HepG2 (cell line): Measurements from ENCODE around the gene METAP1D. TPM values are rescaled to one million over a fixed set of nuclear protein-coding genes. Genes with fewer than 3 reads are reported as not detected.

Source experiments
- ATF7 ChIP-seq, 2 experiments: fragments of 450-650 bp in 1 of 2; sonication (generic) in 1 of 2; formaldehyde crosslinking in 1 of 2; IDR thresholded peaks; 2 replicates each; pipeline versions ENCODE4 v1.4.0 to v1.6.1; 2016 to 2020; ENCODE audit warnings: antibody characterized with exemption in 1 of 2, mild to moderate bottlenecking in 1 of 2, missing genetic modification reagents in 1 of 2
- CHD4 ChIP-seq: fragments of 200-600 bp; sonication (generic); IDR thresholded peaks from 2 replicates; pipeline ENCODE4 v1.7.0; 2017; ENCODE audit warnings: mild to moderate bottlenecking, low read length, borderline replicate concordance
- MED13 ChIP-seq: sonication (generic); formaldehyde crosslinking; IDR thresholded peaks from 2 replicates; pipeline ENCODE4 v1.5.0; 2020; ENCODE audit warnings: missing genetic modification reagents
- PHB2 ChIP-seq: fragments of 450-650 bp; IDR thresholded peaks from 2 replicates; pipeline ENCODE4 v1.6.1; 2018; ENCODE audit not compliant: partially characterized antibody
- SMARCE1 ChIP-seq: fragments of 450-650 bp; IDR thresholded peaks from 2 replicates; pipeline ENCODE4 v1.6.1; 2017; ENCODE audit warnings: borderline replicate concordance
- SP5 ChIP-seq: IDR thresholded peaks from 2 replicates; pipeline ENCODE4 v1.6.1; 2016; ENCODE audit warnings: low read depth, borderline replicate concordance
- SRSF9 ChIP-seq: fragments of 200-400 bp; formaldehyde crosslinking; IDR thresholded peaks from 2 replicates; pipeline ENCODE4 v1.6.1; 2018; ENCODE audit warnings: borderline replicate concordance, mild to moderate bottlenecking, low read depth, low read length; ENCODE audit not compliant: insufficient read depth, poor library complexity, severe bottlenecking
- YY1 ChIP-seq: IDR thresholded peaks from 2 replicates; pipeline ENCODE4 v1.6.1; 2011; ENCODE audit warnings: low read length, low read depth, moderate library complexity, mild to moderate bottlenecking; ENCODE audit not compliant: insufficient read depth, insufficient replicate concordance
- ZNF354B ChIP-seq: sonication (generic); formaldehyde crosslinking; IDR thresholded peaks from 2 replicates; pipeline ENCODE4 v1.8.0; 2022; ENCODE audit warnings: mild to moderate bottlenecking, missing genetic modification reagents
- ZNF441 ChIP-seq: sonication (generic); formaldehyde crosslinking; IDR thresholded peaks from 2 replicates; pipeline ENCODE4 v1.7.0; 2021; ENCODE audit warnings: missing genetic modification reagents, borderline replicate concordance
- ZNF678 ChIP-seq: sonication (generic); formaldehyde crosslinking; IDR thresholded peaks from 2 replicates; pipeline ENCODE4 v1.4.0; 2020; ENCODE audit warnings: mild to moderate bottlenecking, missing genetic modification reagents
- ZNF768 ChIP-seq: sonication (generic); formaldehyde crosslinking; IDR thresholded peaks from 2 replicates; pipeline ENCODE4 v1.4.0; 2020; ENCODE audit warnings: missing genetic modification reagents
- ZNF850 ChIP-seq: sonication (generic); formaldehyde crosslinking; conservative IDR thresholded peaks from 2 replicates; pipeline ENCODE4 v1.9.0; 2021; ENCODE audit warnings: mild to moderate bottlenecking, missing genetic modification reagents
- polyA plus RNA-seq, 8 experiments: library from polyadenylated mRNA; depleted of rRNA in 3 of 8; stranded (reverse) in 7 of 8; unstranded in 1 of 8; fragments of >200 nt; fragmentation: Illumina TruSeq in 4 of 8; extraction: Trizol in 4 of 8; gene quantifications; 2 replicates each; pipeline versions ENCODE4 v1.2.1 to v1.2.3, GENCODE V29; 2011 to 2016; ENCODE audit warnings: low read depth in 4 of 8, missing spikeins in 1 of 8, mixed read lengths in 1 of 8; ENCODE audit not compliant: insufficient read depth in 1 of 8
- total RNA-seq, 5 experiments: library from RNA; depleted of rRNA; stranded (reverse); fragments of >200 nt; fragmentation: Illumina TruSeq; extraction: Trizol; gene quantifications; 2 replicates each; pipeline ENCODE4 v1.2.3, GENCODE V29; 2016; ENCODE audit warnings: low read depth in 1 of 5
- TF ChIP-seq, protein P1 (sequence below): sonication (generic); formaldehyde crosslinking; IDR thresholded peaks from 2 replicates; pipeline ENCODE4 v1.5.1; 2020; ENCODE audit warnings: mild to moderate bottlenecking, missing genetic modification reagents, moderate library complexity
- TF ChIP-seq, protein P2 (sequence below), 2 experiments: fragments of 450-650 bp in 1 of 2; sonication (generic) in 1 of 2; formaldehyde crosslinking in 1 of 2; IDR thresholded peaks; 2 replicates each; pipeline versions ENCODE4 v1.6.1 to v1.8.0; 2016 to 2022; ENCODE audit warnings: antibody characterized with exemption in 1 of 2, mild to moderate bottlenecking in 1 of 2, missing genetic modification reagents in 1 of 2

METAP1D gene
- total and polyA plus RNA-seq, 2 of the 13 experiments (the other 11 are each of a cell fraction or from before 2014, with no cell fraction given), result 14.7 to 21.6 TPM

DNA sequence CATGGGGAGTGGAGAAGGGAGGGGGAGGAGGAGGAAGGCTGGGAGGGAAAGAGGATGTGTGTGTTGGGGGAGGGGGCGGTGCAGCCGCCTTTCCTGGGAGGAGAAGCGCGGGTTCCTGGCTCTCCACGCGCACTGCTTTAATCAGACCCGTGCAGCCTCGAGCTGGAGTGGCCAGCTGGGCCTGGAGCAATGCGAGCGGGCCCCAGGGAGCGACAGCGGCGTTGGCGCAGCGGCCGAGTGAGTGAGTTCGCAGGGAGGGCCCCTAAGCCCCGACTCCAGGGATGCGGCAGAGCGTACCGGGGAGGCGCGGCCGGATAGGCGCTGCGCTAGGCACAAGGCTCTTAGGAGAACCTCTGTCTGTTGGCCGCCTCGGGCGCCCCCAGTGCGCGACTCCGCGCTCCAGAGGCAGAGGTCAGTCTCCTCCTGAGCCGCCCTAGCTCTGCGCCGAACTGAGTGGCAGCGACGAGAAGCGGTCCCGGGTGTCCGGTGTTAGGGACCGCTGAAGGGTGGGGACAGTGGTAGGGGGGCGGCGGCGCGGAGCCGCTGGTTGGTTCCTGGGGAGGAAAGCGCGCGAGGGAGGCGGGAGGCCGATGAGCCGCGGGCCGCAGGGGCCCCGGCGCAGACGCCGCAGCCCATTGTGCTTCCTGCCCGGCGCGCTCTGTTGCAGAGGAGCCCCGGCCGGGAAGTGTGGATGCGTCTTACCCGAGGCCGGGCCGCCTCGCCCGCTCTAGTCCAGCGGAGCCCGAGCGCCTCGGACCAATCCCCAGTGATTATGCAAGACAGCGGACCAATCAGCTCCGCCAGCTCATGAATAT is 85.1 kb downstream of the METAP1D start (continued):
- TF ChIP-seq, protein P1, sequence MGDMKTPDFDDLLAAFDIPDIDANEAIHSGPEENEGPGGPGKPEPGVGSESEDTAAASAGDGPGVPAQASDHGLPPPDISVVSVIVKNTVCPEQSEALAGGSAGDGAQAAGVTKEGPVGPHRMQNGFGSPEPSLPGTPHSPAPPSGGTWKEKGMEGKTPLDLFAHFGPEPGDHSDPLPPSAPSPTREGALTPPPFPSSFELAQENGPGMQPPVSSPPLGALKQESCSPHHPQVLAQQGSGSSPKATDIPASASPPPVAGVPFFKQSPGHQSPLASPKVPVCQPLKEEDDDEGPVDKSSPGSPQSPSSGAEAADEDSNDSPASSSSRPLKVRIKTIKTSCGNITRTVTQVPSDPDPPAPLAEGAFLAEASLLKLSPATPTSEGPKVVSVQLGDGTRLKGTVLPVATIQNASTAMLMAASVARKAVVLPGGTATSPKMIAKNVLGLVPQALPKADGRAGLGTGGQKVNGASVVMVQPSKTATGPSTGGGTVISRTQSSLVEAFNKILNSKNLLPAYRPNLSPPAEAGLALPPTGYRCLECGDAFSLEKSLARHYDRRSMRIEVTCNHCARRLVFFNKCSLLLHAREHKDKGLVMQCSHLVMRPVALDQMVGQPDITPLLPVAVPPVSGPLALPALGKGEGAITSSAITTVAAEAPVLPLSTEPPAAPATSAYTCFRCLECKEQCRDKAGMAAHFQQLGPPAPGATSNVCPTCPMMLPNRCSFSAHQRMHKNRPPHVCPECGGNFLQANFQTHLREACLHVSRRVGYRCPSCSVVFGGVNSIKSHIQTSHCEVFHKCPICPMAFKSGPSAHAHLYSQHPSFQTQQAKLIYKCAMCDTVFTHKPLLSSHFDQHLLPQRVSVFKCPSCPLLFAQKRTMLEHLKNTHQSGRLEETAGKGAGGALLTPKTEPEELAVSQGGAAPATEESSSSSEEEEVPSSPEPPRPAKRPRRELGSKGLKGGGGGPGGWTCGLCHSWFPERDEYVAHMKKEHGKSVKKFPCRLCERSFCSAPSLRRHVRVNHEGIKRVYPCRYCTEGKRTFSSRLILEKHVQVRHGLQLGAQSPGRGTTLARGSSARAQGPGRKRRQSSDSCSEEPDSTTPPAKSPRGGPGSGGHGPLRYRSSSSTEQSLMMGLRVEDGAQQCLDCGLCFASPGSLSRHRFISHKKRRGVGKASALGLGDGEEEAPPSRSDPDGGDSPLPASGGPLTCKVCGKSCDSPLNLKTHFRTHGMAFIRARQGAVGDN (CRISPR knock-in tag), result peak; percentile 88
- TF ChIP-seq CHD4 (no peak), YY1 (peak; percentile 6), SRSF9 (no peak), SMARCE1 (no peak), ZNF441 (peak; percentile 52; the same call in 1 of the 2 replicates), ZNF850 (CRISPR knock-in tag) (no peak), ATF7 (IDR thresholded peaks at IDR 0.05) (no peak), ATF7 (CRISPR knock-in tag; IDR thresholded peaks at IDR 0.05) (no peak), ZNF768 (CRISPR knock-in tag) (no peak), SP5 (CRISPR knock-in tag) (no peak), ZNF678 (CRISPR knock-in tag) (0 out of 2 replicates have a peak, but pooled peaks have one; percentile 38), MED13 (no peak), ZNF354B (CRISPR knock-in tag) (no peak), PHB2 (no peak)
- TF ChIP-seq, protein P2, sequence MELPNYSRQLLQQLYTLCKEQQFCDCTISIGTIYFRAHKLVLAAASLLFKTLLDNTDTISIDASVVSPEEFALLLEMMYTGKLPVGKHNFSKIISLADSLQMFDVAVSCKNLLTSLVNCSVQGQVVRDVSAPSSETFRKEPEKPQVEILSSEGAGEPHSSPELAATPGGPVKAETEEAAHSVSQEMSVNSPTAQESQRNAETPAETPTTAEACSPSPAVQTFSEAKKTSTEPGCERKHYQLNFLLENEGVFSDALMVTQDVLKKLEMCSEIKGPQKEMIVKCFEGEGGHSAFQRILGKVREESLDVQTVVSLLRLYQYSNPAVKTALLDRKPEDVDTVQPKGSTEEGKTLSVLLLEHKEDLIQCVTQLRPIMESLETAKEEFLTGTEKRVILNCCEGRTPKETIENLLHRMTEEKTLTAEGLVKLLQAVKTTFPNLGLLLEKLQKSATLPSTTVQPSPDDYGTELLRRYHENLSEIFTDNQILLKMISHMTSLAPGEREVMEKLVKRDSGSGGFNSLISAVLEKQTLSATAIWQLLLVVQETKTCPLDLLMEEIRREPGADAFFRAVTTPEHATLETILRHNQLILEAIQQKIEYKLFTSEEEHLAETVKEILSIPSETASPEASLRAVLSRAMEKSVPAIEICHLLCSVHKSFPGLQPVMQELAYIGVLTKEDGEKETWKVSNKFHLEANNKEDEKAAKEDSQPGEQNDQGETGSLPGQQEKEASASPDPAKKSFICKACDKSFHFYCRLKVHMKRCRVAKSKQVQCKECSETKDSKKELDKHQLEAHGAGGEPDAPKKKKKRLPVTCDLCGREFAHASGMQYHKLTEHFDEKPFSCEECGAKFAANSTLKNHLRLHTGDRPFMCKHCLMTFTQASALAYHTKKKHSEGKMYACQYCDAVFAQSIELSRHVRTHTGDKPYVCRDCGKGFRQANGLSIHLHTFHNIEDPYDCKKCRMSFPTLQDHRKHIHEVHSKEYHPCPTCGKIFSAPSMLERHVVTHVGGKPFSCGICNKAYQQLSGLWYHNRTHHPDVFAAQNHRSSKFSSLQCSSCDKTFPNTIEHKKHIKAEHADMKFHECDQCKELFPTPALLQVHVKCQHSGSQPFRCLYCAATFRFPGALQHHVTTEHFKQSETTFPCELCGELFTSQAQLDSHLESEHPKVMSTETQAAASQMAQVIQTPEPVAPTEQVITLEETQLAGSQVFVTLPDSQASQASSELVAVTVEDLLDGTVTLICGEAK (IDR thresholded peaks at IDR 0.05), result no peak
- TF ChIP-seq, protein P2 (CRISPR knock-in tag; IDR thresholded peaks at IDR 0.05), result no peak; the same call in 1 of the 2 replicates
